ENCODE measurements around the gene DNAJC5.

Gene DNAJC5

GRCh38 chr20:63941282-63942081 is 46.6 kb downstream of the DNAJC5 start:
- DNase-seq (ENCODE audit: low spot score): peak; percentile 73

GRCh38 chr20:63942250-63942951 is 47.5 kb downstream of the DNAJC5 start:
- no peak for DNase-seq (ENCODE audit: low spot score)

GRCh38 chr20:63942969-63943807 is 48.3 kb downstream of the DNAJC5 start:
- no peak for DNase-seq (ENCODE audit: low spot score)

GRCh38 chr20:63943808-63944077 is 48.8 kb downstream of the DNAJC5 start:
- no peak for DNase-seq (ENCODE audit: low spot score)

GRCh38 chr20:63944078-63944941 is 49.4 kb downstream of the DNAJC5 start:
- no peak for DNase-seq (ENCODE audit: low spot score)

- DNase-seq (ENCODE audit: low spot score): no peak
Measured at GRCh38 chr20:63945031-63945658, 50.2 kb downstream of the DNAJC5 start.

GRCh38 chr20:63945921-63946920 is 51.3 kb downstream of the DNAJC5 start:
- no peak for DNase-seq (ENCODE audit: low spot score)

- DNase-seq (ENCODE audit: low spot score): no peak
Measured at GRCh38 chr20:63946986-63947637, 52.2 kb downstream of the DNAJC5 start.

- peak; percentile 22 for DNase-seq (ENCODE audit: low spot score)
Measured at GRCh38 chr20:63947638-63948456, 52.9 kb downstream of the DNAJC5 start.

GRCh38 chr20:63950701-63951397 is 55.9 kb downstream of the DNAJC5 start:
- DNase-seq (ENCODE audit: low spot score): no peak

GRCh38 chr20:63951398-63952209 is 56.7 kb downstream of the DNAJC5 start:
- no peak for DNase-seq (ENCODE audit: low spot score)

- no peak for DNase-seq (ENCODE audit: low spot score)
Measured at GRCh38 chr20:63952210-63952535, 57.2 kb downstream of the DNAJC5 start.

- DNase-seq (ENCODE audit: low spot score): no peak
Measured at GRCh38 chr20:63952769-63953168, 57.8 kb downstream of the DNAJC5 start.

- DNase-seq (ENCODE audit: low spot score): no peak
Measured at GRCh38 chr20:63953764-63954429, 59.0 kb downstream of the DNAJC5 start.

GRCh38 chr20:63955281-63955826 is 60.4 kb downstream of the DNAJC5 start:
- DNase-seq (ENCODE audit: low spot score): peak; percentile 30
